HCT116 (cell line): Measurements from ENCODE around the gene PRRT1B. TPM values are rescaled to one million over a fixed set of nuclear protein-coding genes. Genes with fewer than 3 reads are reported as not detected.

Experiments used
- ATAC-seq: fragments of 200-7000 bp; cut with Tn5 transposase; 2 replicates; pipeline ENCODE4 v1.9.1; 2020; ENCODE audit warnings: mild to moderate bottlenecking, moderate library complexity
- BruUV-seq: library from RNA; stranded (reverse); fragments of 400-500 nt; replicated peaks from 2 replicates; lab custom pipeline; 2021; lab: Mats Ljungman, UMichigan
- CTCF ChIA-PET: fragments of 300-600 bp; sonication (Branson Sonifier 250); formaldehyde crosslinking; loops from one replicate; lab custom pipeline; 2021; ENCODE audit warnings: antibody characterized with exemption; lab: Charles Lee
- POLR2A ChIA-PET: fragments of 300-600, 350-600 bp; sonication (Branson Sonifier 250); formaldehyde crosslinking; loops from one replicate; lab custom pipeline; 2021; ENCODE audit warnings: antibody characterized with exemption; lab: Charles Lee
- RAD21 ChIA-PET, 2 experiments: fragments of 300-600 bp; sonication (Branson Sonifier 250); formaldehyde crosslinking; loops; one replicate each; lab custom pipeline; 2023; ENCODE audit warnings: low total read pairs in 2 of 2; ENCODE audit not compliant: uncharacterized antibody in 2 of 2, unreplicated experiment in 2 of 2, low non-redundant PET in 1 of 2; lab: Charles Lee
- DNase-seq: peaks from one replicate; pipeline ENCODE4 v3.0.0-alpha.2; 2010; ENCODE audit warnings: low read depth, low spot score
- H2AFZ ChIP-seq: fragments of 200-600 bp; shearing (Covaris generic), sonication (generic); 2 replicates; pipeline ENCODE4 v1.6.1; 2017; ENCODE audit warnings: low read depth, mixed run types, mixed read lengths, antibody characterized with exemption, low read length; ENCODE audit not compliant: poor library complexity, severe bottlenecking
- H3K27ac ChIP-seq: 2 replicates; pipeline ENCODE4 v1.5.1; 2012; ENCODE audit warnings: low read depth, low read length
- H3K27me3 ChIP-seq: fragments of 200-600 bp; sonication (generic); 2 replicates; pipeline ENCODE4 v1.6.1; 2016; ENCODE audit warnings: mixed run types, low read length, mixed read lengths; ENCODE audit not compliant: insufficient read depth
- H3K36me3 ChIP-seq, 2 experiments: fragments of 200-500 bp in 1 of 2; fragments of 200-600 bp in 1 of 2; sonication (Bioruptor generic) in 1 of 2; sonication (generic) in 1 of 2; 2 replicates each; pipeline versions ENCODE4 v1.5.1 to v1.6.1; 2014 to 2016; ENCODE audit warnings: low read length in 2 of 2, inconsistent platforms in 1 of 2, mixed read lengths in 1 of 2, mixed run types in 1 of 2; ENCODE audit not compliant: insufficient read depth in 2 of 2, control insufficient read depth in 1 of 2
- H3K4me1 ChIP-seq, 2 experiments: fragments of 200-600 bp in 1 of 2; sonication (generic) in 1 of 2; 2 replicates each; pipeline versions ENCODE4 v1.5.1 to v1.6.1; 2012 to 2017; ENCODE audit warnings: low read length in 2 of 2, inconsistent platforms in 1 of 2, mild to moderate bottlenecking in 1 of 2, mixed read lengths in 1 of 2, mixed run types in 1 of 2, moderate library complexity in 1 of 2; ENCODE audit not compliant: insufficient read depth in 2 of 2, control insufficient read depth in 1 of 2
- H3K4me2 ChIP-seq: fragments of 200-600 bp; sonication (generic); 2 replicates; pipeline ENCODE4 v1.6.1; 2017; ENCODE audit warnings: mixed run types, low read length, mixed read lengths
- H3K4me3 ChIP-seq, 2 experiments: fragments of 200-600 bp in 1 of 2; sonication (generic) in 1 of 2; replicated peaks in 1 of 2; 2 replicates each; pipeline ENCODE4 v1.5.1; 2011 to 2016; ENCODE audit warnings: low read length in 2 of 2, control low read depth in 1 of 2, low read depth in 1 of 2, mild to moderate bottlenecking in 1 of 2, mixed read lengths in 1 of 2, mixed run types in 1 of 2
- H3K79me2 ChIP-seq: fragments of 200-600 bp; sonication (generic); 2 replicates; pipeline ENCODE4 v1.6.1; 2017; ENCODE audit warnings: mild to moderate bottlenecking, mixed run types, low read length, moderate library complexity, mixed read lengths; ENCODE audit not compliant: insufficient read depth
- H3K9ac ChIP-seq: fragments of 200-600 bp; sonication (generic); 2 replicates; pipeline ENCODE4 v1.6.1; 2016; ENCODE audit warnings: low read length, mixed read lengths
- H3K9me2 ChIP-seq: fragments of 200-600 bp; sonication (generic), shearing (Covaris generic); 2 replicates; pipeline ENCODE4 v1.6.1; 2017; ENCODE audit warnings: mixed run types, mild to moderate bottlenecking, moderate library complexity; ENCODE audit not compliant: insufficient read depth
- H3K9me3 ChIP-seq, 2 experiments: fragments of 200-500 bp in 1 of 2; fragments of 200-600 bp in 1 of 2; sonication (Bioruptor generic) in 1 of 2; sonication (generic) in 1 of 2; 2 replicates each; pipeline ENCODE4 v1.6.1; 2014 to 2017; ENCODE audit warnings: low read length in 2 of 2, mixed read lengths in 2 of 2, inconsistent platforms in 1 of 2, low read depth in 1 of 2, mild to moderate bottlenecking in 1 of 2, mixed run types in 1 of 2, moderate library complexity in 1 of 2; ENCODE audit not compliant: control insufficient read depth in 1 of 2, insufficient read depth in 1 of 2
- H4K20me1 ChIP-seq: fragments of 200-600 bp; sonication (generic), shearing (Covaris generic); 2 replicates; pipeline ENCODE4 v1.6.1; 2017; ENCODE audit warnings: mixed run types, mild to moderate bottlenecking, moderate library complexity; ENCODE audit not compliant: insufficient read depth
- CBX3 ChIP-seq: IDR thresholded peaks from 2 replicates; pipeline ENCODE4 v1.6.1; 2012; ENCODE audit warnings: low read depth
- CEBPB ChIP-seq: IDR thresholded peaks from 2 replicates; pipeline ENCODE4 v1.6.1; 2012; ENCODE audit warnings: low read depth
- EGR1 ChIP-seq: IDR thresholded peaks from 2 replicates; pipeline ENCODE4 v1.6.1; 2012; ENCODE audit warnings: low read depth
- EZH2phosphoT487 ChIP-seq: fragments of 200-600 bp; IDR thresholded peaks from 2 replicates; pipeline ENCODE4 v1.6.1; 2018; ENCODE audit warnings: antibody characterized with exemption, borderline replicate concordance
- JUND ChIP-seq: IDR thresholded peaks from 2 replicates; pipeline ENCODE4 v1.6.1; 2012
- POLR2AphosphoS5 ChIP-seq: IDR thresholded peaks from 2 replicates; pipeline ENCODE4 v1.6.1; 2011; ENCODE audit warnings: mild to moderate bottlenecking, low read depth, low read length, moderate library complexity
- SP1 ChIP-seq: IDR thresholded peaks from 2 replicates; pipeline ENCODE4 v1.6.1; 2012; ENCODE audit warnings: low read depth
- TCF7L2 ChIP-seq: IDR thresholded peaks from 2 replicates; pipeline ENCODE4 v1.7.0; 2011; ENCODE audit warnings: borderline replicate concordance, inconsistent platforms; ENCODE audit not compliant: insufficient read depth, insufficient read length; ENCODE audit errors: extremely low read depth
- ZFX ChIP-seq: fragments of 450-650 bp; IDR thresholded peaks from 2 replicates; pipeline ENCODE4 v1.6.1; 2017
- intact Hi-C: fragments of 100-400 bp; cut with micrococcal nuclease; formaldehyde crosslinking; loops from 2 replicates; pipeline ENCODE4 v1.10.0; 2022
- total RNA-seq: library from RNA; stranded (reverse); gene quantifications from one replicate; pipeline ENCODE4 v1.2.1, GENCODE V29; 2021; ENCODE audit not compliant: unreplicated experiment
- TF ChIP-seq, protein P1 (sequence below): IDR thresholded peaks from 2 replicates; pipeline ENCODE4 v1.6.1; 2012; ENCODE audit warnings: low read depth
- TF ChIP-seq, protein P2 (sequence below): IDR thresholded peaks from 2 replicates; pipeline ENCODE4 v1.6.1; 2012
- TF ChIP-seq, protein P3 (sequence below): IDR thresholded peaks from 2 replicates; pipeline ENCODE4 v1.6.1; 2011; ENCODE audit warnings: mild to moderate bottlenecking, low read length, moderate library complexity; ENCODE audit not compliant: insufficient replicate concordance; ENCODE audit errors: extremely low read depth

The PRRT1B gene
- total RNA-seq, 1 experiment from 2014 or later = not detected

DNA sequence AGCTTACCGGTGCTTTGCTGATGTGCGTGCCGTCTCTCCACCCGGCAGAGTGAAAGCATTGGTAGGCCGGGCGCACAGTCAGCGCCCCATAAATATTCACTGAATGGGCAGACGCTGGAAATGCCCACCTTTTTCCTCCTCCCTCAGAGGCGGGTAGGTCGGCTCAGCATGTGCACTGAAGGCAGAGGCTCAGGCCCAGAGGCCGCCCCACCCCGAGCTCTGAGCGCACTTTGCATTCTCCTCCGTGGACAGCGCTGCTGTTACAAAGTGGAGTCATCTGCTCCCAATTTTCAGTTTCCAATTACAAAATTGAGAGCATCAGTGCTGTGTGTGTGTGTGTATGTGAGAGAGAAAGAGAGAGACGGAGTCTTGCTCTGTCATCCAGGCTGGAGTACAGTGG lies 24.8 kb upstream of the PRRT1B start:
- CTCF ChIA-PET = no interaction called here
- POLR2A ChIA-PET = no interaction called here
- H4K20me1 ChIP-seq = no peaks in the 10 kb centered on the region
- H3K4me1 ChIP-seq = no peaks in the 10 kb centered on the region
- no peak overlapping the region for H3K4me2 ChIP-seq
- ATAC-seq = no peak
- intact Hi-C loops = no loop called here
- no TSS peak for BruUV-seq
- no peak overlapping the region for H2AFZ ChIP-seq
- H3K9ac ChIP-seq = no peak overlapping the region
- no peak for DNase-seq
- no peak overlapping the region for H3K27ac ChIP-seq
- H3K4me3 ChIP-seq = no peak overlapping the region
- no peaks in the 10 kb centered on the region for H3K27me3 ChIP-seq
- peaks cover 18 to 40% of the 10 kb centered on the region in 2 experiments for H3K36me3 ChIP-seq
- H3K9me3 ChIP-seq = no peaks in the 10 kb centered on the region
- RAD21 ChIA-PET = no interaction called here
- TF ChIP-seq CEBPB = no peak
- TF ChIP-seq, protein P1, sequence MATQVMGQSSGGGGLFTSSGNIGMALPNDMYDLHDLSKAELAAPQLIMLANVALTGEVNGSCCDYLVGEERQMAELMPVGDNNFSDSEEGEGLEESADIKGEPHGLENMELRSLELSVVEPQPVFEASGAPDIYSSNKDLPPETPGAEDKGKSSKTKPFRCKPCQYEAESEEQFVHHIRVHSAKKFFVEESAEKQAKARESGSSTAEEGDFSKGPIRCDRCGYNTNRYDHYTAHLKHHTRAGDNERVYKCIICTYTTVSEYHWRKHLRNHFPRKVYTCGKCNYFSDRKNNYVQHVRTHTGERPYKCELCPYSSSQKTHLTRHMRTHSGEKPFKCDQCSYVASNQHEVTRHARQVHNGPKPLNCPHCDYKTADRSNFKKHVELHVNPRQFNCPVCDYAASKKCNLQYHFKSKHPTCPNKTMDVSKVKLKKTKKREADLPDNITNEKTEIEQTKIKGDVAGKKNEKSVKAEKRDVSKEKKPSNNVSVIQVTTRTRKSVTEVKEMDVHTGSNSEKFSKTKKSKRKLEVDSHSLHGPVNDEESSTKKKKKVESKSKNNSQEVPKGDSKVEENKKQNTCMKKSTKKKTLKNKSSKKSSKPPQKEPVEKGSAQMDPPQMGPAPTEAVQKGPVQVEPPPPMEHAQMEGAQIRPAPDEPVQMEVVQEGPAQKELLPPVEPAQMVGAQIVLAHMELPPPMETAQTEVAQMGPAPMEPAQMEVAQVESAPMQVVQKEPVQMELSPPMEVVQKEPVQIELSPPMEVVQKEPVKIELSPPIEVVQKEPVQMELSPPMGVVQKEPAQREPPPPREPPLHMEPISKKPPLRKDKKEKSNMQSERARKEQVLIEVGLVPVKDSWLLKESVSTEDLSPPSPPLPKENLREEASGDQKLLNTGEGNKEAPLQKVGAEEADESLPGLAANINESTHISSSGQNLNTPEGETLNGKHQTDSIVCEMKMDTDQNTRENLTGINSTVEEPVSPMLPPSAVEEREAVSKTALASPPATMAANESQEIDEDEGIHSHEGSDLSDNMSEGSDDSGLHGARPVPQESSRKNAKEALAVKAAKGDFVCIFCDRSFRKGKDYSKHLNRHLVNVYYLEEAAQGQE = no peak
- no peak for TF ChIP-seq EGR1
- no peak for TF ChIP-seq POLR2AphosphoS5
- no peak for TF ChIP-seq TCF7L2
- TF ChIP-seq CBX3 = no peak
- TF ChIP-seq ZFX = no peak
- TF ChIP-seq EZH2phosphoT487 = no peak
- TF ChIP-seq, protein P2, sequence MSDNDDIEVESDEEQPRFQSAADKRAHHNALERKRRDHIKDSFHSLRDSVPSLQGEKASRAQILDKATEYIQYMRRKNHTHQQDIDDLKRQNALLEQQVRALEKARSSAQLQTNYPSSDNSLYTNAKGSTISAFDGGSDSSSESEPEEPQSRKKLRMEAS = no peak
- TF ChIP-seq, protein P3, sequence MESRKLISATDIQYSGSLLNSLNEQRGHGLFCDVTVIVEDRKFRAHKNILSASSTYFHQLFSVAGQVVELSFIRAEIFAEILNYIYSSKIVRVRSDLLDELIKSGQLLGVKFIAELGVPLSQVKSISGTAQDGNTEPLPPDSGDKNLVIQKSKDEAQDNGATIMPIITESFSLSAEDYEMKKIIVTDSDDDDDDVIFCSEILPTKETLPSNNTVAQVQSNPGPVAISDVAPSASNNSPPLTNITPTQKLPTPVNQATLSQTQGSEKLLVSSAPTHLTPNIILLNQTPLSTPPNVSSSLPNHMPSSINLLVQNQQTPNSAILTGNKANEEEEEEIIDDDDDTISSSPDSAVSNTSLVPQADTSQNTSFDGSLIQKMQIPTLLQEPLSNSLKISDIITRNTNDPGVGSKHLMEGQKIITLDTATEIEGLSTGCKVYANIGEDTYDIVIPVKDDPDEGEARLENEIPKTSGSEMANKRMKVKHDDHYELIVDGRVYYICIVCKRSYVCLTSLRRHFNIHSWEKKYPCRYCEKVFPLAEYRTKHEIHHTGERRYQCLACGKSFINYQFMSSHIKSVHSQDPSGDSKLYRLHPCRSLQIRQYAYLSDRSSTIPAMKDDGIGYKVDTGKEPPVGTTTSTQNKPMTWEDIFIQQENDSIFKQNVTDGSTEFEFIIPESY = no peak
- TF ChIP-seq JUND = no peak
- TF ChIP-seq SP1 = no peak
- H3K9me2 ChIP-seq = no peaks in the 10 kb centered on the region
- no peaks in the 10 kb centered on the region for H3K79me2 ChIP-seq
